IPS DF 4.7 (cell line): ENCODE results near the gene LRR1.
"Not testable (repeated sequence)": the region's sequence is repeated elsewhere in the genome, so short reads cannot be mapped to it uniquely, and the experiment has no call there.

Source experiments
- DNase-seq: peaks from one replicate; pipeline ENCODE4 v3.0.0-alpha.2; 2013; ENCODE audit warnings: low spot score; ENCODE audit errors: extremely low read depth

Gene LRR1, protein sequence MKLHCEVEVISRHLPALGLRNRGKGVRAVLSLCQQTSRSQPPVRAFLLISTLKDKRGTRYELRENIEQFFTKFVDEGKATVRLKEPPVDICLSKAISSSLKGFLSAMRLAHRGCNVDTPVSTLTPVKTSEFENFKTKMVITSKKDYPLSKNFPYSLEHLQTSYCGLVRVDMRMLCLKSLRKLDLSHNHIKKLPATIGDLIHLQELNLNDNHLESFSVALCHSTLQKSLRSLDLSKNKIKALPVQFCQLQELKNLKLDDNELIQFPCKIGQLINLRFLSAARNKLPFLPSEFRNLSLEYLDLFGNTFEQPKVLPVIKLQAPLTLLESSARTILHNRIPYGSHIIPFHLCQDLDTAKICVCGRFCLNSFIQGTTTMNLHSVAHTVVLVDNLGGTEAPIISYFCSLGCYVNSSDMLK

DNA sequence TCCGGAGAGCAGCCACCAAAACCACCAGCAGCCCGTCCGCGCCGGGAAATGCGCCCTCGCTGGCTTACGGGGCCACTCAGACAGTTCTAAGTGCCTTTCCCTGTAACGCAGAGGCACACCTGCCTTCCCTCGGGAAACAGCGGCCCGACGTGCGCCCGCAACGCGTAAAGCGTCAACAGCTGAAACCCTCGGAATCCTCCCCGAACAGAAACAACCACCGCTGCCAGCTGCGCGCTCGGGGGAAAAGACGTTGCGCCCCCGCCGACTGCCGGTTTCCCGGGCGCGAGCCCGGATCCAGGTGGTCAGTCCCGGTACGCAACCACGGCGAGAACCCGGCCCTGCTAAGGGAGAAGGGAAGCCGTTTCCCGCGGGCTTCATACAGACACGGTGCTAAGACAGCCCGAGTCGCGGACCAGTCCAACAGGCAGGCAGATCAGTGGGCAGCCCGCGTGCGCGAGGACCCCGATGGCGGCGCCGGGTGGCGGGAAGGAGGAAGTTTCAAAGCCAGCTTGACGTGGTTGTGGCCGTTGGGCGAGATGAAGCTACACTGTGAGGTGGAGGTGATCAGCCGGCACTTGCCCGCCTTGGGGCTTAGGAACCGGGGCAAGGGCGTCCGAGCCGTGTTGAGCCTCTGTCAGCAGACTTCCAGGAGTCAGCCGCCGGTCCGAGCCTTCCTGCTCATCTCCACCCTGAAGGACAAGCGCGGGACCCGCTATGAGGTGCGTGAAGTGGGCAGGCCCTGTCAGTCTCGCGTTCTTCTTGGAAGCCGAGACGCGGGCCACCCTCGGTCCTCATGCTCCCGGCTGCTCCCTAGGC, at the start of gene LRR1:
LRR1 (plus strand) TSS at position 456 of the 816 bp plus-strand sequence; CDS start at position 537, 81 bp downstream.
- DNase-seq: no peak

DNA sequence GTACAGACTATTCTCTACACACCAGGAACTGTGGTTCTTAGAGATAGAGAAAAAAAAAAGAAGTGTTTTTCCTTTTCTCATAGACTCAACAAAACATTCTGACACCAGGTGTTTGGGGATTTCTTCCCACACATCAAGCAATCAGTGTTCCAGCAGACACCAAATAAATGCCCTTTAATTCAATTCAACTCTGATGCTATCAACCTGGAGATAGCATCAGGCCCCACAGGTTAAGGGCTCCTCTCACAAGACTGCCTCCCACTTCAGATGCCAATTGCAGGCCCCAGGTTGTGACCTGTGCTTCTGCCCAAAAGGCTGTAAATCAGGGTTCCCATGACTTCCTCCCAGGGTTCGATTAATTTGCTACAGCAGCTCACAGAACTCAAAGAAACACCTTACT, 49.3 kb upstream of the LRR1 start:
- no peak for DNase-seq

DNA sequence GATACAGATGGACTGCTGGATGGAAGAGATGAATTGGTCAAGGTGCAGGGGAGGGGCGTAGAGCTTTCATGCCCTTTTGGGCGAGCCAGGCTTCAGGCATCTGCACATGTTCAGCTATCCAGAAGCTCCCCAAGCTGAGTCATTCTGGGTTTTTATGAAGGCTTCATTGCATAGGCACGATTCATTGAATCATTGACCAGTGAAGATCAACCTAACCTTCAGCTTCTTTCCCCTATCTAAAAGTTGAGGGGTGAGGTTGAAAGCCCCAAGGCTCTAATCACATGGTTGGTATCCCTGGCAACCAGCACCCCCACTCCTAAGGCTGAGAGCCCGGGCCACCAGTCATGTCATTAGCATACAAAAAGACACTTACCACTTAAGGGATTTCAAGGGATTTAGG, 48.9 kb upstream of the LRR1 start:
- DNase-seq: no peak

DNA sequence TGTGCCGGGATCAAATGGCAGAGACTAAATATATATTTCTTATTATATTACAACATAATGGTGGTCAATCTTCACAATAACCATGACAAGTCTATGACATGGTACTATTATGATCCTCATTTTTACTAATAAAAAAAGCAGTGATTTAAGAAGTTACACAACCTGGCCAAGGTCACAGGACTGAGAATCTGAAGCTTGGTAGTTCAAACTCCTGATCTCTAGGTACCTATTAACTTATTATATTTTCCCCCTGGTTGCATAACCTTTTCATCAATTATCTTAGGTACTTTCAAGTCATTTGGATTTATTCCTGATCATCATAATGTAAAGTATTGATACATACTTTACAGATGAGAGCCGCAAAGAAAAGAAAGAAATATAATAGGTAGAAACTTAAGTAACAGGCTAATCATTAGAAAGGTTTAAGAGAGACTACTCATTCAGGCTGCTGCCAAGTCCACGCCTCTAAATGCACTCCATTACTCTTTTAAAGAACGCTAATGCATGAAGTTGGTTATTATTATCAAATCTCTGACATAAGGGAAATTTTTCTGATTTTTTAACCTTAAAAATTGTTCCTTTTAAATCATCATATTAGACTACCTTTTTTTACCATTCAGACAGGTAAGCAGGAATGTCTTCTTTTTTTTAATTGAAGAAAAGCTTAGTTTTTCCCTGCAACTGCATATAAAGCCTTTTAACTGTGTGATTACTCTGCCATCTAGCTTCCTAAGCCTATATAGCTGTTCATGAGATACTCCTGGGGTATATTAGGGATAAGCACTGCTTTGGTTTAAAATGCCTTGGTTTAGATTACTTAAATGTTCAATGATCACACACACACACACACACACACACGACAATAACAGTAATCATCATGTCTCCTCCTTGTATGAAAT, 48.2 kb upstream of the LRR1 start:
- DNase-seq: no peak

DNA sequence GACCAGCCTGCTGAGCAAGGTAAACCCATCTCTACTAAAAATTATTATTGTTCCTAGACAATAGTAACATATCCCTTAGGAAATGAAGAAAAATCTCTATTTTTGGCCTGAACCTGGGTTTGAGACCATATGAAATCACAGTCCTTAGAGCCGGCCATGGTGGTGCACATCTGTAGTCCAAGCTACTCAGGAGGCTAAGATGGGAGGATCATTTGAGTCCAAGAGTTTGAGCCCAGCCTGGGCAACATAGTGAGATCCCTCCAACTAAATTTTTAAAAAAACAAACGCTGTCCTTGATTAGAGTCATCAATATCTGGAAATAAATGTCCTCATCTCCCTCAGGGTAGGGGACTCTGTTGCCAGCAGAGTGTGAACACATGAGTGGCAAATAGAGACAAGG, 47.2 kb upstream of the LRR1 start:
- no peak for DNase-seq

DNA sequence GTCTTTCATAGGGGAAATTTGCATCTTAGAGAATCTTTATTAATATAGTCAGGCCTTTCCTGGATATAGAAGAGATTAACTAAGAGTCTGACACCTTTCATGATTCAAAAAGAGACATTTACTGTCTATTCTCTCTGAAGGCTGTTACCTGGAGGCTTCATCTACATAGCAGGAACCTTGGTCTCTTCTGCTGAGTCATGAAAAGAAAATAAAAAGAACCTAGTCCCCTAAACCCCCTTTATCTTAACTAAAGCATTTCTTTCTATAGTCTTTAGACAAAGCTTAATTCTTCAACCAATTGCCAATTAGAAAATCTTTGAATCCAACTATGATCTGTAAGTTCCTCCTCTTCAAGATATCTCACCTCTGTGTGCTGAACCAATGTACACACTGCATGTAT, 45.6 kb upstream of the LRR1 start:
- no peak for DNase-seq

DNA sequence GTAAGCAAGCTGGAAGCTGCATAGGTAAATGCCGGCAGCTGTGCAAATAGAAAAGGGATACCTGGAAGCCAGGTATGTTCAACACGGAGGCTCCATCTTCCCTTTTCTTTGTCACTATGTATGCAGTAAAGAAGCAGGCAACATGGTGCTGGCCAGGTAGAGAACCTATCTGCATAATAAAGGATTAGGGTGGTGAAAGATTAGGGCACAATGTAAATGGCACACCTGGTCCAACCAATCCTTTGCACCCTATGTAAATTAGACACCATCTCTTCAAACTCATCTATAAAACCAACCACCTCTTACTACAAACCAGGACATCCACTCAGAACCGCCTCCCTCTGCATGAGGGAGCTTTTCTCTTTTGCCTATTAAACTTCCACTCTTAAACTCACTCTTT, 44.8 kb upstream of the LRR1 start:
- no peak for DNase-seq

DNA sequence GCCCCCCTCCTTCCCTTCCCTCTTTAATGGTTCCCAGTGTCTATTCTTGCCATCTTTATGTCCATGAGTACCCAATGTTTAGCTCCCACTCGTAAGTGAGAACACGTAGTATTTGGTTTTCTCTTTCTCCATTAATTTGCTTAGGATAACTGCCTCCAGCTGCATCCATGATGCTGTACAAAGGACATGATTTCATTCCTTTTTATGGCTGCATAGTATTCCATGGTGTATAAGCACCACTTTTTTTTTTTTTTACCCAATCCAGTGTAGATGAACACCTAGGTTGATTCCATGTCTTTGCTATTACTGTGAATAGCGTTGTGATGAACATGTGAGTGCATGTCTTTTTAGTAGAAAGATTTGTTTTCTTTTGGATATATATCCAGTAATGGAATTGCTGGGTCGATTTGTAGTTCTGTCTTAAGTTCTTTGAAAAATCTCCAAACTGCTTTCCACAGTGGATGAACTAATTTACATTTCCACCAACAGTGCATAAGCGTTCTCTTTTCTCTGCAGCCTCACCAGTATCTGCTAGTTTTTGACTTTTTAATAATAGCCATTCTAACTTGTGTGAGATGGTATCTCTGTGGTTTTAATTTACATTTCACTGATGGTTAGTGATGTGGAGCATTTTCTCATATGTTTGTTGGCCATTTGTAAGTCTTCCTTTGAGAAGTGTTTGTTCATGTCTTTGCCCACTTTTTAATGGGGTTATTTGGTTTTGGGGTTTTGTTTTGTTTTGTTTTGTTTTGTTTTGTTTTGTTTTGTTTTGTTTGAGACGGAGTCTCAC, 38.6 kb upstream of the LRR1 start:
- no peak for DNase-seq

DNA sequence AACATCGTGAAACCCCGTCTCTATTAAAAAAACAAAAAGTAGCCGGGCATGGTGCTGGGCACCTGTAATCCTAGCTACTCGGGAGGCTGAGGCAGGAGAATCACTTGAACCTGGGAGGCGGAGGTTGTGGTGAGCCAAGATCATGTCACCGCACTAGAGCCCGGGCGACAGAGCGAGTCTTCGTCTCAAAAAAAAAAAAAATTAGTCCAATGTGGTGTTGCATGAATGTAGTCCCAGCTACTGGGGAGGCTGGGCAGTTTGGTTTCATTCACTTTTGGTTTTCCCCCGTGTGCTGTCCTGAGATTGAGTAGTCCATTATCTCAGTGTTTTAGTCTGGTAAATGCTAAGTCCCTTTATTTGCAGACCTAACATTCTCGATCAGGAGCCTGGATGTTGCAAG, 32.0 kb upstream of the LRR1 start:
- DNase-seq: no peak

DNA sequence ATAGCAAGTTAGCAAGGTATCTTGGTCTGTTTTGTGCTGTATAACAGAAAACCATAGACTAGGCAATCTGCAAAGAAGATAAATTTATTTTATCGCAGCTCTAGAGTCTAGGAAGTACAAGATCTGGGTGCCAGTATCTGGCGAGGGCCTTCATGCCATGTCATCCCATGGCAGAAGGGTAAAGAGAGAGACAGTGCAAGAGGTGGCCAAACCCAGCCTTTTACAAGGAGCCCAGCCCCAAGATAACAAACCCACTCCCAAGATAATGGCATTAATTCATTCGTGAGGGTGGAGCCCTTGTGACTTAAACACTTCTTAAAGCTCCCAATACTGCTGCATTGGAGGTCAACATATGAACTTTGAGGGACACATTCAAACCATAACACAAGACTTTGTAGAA, 29.5 kb upstream of the LRR1 start:
- DNase-seq: no peak

DNA sequence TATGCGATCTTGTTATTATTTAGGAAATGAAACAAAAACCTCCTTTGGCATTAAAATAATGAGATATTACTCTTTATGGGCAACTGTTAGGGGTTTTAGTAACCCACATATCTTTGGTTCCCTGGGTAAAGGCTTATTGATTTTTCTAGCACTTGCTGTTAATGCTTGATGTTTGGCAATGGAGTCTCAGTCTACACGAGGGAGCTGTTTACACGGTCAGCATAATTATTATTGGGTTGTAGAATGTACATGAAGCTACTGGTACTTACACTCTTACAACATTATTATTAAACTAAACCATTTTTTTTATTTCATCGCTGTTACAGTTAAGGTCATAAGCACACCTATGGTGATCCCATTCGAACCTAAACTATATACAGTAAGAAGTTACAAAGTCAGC, 24.7 kb upstream of the LRR1 start:
- DNase-seq: no peak

DNA sequence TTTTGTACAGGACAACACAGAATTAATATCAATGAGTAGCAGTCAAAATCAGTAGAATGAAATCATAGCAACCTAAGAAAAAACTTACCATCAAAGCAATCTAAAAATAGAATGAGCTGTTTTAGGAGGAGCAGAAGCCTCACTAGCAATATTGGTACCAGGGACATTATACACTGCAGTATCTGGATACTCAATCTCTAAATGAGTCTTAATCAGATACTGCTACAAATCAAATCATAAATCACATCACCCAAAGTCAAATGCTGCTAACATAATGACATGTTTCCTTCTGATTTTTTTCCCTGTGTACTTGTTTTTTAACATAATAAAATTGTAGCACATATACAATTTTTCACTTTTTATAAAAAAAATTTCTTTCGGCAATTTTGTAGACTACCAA, 20.6 kb upstream of the LRR1 start:
- no peak for DNase-seq

DNA sequence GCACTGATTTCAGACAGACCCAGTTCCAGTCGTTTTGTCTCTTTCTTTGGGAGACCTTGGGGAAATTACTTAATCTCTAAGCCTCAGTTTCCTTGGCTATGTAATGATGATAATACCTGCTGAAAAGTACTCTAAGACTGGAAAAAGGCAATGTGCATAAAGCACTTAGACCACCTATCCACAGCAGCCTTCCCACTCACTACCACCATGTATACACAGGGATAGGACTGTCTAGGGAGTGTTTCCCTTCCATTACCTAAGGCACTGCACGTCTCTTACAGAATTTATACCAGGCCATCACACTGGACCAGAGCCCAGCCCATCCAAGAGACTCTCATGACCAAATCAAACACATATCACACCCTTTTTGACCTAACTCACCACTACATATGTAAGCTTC, 18.9 kb upstream of the LRR1 start:
- no peak for DNase-seq

DNA sequence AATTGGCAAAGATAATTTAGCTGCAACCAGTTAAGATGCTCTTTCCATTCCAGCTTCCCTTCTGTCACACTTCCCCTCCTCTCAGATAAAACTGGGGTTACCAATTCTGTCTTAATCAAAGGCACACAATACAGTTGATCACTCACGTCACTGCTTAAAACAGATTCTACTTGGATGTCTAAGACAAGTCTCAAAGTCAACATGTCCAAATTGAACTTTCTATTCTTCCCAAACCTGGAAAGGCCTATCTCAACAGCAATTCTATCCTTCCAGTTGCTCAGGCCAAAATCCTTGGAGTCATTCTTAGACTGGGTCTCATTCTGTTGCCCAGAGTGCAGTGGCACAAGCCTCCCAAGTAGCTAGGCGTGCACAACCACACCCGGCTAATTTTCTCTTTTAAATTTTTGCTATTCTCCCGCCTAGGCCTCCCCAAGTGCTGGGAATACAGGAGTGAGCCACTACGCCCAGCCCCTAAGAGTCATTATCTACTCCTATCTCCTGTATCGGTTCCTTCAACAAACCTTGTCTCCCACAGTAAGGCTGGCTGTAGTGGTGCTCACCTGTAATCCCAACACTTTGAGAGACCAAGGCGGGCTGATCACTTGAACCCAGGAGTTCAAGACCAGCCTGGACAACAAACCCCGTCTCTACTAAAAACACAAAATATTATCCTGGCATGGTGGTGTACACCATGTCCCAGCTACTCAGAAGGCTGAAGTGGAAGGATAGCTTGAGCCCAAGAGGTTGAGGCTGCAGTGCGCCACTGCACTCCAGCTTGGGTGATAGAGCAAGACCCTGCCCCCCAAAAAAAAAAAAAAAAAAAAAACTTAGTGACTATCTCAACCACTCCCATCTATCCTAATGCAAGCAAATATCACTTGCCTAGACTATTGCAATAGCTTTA, 17.3 kb upstream of the LRR1 start:
- DNase-seq: no peak

DNA sequence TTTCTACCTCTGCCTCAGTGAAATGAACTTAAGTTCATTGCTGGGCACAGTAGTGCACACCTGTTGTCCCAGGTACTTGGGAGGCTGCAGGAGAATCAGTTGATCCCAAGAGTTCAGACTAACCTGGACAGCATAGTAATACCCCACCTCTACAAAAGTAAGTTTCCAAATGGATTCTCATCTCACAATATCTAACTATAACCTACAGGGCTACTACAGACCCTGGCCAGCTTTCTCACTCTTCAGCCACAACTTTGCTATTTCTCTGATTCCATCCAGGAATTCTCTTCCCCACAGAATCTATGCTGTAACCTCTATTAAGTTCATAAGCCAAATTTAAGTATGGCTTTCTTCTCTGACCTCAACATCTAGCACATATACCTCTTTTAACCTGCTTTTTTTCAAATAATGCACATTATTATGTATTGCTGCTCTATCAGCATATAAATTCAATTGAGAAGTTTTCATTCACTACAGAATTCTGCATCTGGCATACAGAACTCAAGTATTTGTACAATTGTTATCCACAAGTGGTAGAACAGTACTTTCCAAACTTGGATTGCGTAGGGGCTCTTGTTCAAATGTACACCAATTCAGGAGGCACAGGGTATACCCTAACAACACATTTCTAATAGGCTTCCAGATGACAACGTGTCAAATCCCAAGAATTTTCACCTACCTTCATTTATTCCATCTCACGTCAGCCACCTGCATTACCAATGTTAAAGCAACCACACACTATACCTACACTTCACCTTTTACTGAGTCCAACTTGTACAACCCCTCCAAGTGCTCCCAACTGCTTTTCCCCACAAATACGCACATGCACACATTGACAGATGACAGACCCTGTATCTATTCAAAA, 16.4 kb upstream of the LRR1 start:
- DNase-seq: no peak

DNA sequence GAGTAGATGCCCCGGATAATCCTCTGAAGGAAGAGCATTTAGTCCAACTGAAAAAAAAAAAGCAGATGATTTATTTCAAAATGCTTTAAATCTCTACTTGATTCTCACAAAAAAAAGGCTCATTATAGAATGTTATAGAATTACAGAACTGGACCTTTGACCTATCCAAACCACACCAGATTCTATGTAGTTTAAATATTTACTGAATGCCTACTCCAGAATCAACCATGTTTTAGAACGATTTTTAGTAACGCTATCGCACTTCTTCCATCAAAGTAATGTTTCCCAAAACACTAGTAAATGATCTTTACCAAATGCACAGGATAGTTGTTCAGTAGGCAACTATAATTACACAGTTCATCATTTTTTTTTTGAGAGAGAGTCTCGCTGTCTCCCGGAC, 15.1 kb upstream of the LRR1 start:
- DNase-seq: no peak

DNA sequence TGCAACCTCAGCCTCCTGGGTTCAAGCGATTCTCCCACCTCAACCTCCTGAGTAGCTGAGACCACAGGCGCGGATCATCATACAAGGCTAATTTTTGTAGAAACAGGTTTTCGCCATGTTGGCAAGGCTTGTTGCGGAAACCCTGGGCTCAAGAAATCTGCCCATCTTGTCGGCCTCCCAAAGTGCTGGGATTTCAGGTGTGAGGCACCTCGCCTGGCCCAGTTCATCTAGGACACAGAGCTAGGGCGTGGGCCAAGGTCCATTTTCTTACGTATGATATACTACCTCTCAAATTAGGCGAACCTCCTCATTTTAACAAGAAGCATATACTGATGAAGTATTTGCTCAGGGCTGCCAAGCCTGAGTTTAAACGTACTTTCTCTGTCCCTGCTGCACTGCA, 14.7 kb upstream of the LRR1 start:
- DNase-seq: no peak

DNA sequence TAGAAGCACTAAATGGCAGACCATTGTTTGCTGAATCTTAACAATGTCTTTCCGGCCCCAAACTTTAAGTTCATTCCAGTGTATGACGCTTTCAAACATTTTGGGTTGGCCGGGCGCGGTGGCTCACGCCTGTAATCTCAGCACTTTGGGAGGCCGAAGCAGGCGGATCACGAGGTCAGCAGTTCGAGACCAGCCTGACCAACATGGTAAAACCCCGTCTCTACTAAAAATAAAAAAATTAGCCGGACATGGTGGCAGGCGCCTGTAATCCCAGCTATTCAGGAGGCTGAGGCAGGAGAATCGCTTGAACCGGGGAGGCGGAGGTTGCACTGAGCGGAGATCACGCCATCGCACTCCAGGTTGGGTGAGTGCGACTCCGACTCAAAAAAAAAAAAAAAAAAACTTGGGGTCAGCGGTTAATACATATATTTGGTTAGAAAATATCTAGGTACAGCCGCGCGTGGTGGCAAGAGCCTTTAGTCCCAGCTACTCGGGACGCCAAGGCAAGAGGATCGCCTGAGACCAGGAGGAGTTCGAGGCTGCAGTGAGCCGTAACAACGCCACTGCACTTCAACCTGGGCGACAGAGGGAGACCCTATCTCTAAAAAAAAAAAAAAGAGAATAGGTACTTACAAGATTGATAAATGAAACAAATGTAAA, 13.6 kb upstream of the LRR1 start:
- not testable (repeated sequence) for DNase-seq
